ENCODE measurements around the gene TMEM11.

The TMEM11 gene, protein sequence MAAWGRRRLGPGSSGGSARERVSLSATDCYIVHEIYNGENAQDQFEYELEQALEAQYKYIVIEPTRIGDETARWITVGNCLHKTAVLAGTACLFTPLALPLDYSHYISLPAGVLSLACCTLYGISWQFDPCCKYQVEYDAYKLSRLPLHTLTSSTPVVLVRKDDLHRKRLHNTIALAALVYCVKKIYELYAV

DNA sequence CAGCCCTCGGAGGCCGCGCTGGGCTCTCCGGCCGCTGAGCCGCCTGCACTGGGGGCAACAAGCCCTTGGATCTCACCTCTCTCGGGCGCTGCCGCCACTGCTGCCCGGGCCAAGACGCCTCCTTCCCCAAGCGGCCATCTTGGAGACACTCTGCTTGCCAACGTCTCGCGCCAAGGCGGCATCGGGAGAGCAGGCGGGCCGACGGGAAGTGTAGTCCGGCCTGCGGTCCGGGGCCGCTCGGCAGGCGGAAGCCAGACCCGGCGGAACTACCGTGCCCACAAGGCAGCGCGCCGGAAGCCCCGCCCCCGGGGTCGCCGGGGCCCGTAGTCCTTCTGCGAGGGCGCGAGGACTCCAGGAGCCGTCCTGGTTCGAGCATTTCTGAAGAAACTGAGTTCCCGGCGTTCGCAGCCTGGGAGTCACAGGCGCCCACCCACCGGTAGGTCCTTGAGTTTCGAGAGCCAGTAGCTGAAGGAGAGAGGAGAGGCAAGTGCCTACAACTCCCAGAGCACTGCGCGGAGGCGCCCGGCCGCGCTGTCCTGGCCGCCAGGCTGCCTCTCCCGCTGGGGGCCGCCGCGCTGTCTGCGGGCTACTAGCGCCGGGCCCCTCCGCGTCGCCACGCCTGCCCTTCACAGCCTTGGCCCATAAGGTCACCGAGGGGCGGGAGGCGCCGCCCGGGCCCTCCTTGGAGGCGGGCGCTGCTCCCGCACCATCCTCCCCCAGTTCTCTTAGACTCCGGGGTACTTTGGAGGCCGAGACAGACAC, at the start of gene TMEM11:
TMEM11 (minus strand) TSS at position 147 of the 762 bp plus-strand sequence; CDS start at position 138, 9 bp downstream.
- H3K4me2 ChIP-seq (ENCODE audit: low read length), result peak within 1 kb of the TSS; percentile 86
- peak within 1 kb of the TSS; percentile 85 for H2AFZ ChIP-seq
- TF ChIP-seq, protein P1, sequence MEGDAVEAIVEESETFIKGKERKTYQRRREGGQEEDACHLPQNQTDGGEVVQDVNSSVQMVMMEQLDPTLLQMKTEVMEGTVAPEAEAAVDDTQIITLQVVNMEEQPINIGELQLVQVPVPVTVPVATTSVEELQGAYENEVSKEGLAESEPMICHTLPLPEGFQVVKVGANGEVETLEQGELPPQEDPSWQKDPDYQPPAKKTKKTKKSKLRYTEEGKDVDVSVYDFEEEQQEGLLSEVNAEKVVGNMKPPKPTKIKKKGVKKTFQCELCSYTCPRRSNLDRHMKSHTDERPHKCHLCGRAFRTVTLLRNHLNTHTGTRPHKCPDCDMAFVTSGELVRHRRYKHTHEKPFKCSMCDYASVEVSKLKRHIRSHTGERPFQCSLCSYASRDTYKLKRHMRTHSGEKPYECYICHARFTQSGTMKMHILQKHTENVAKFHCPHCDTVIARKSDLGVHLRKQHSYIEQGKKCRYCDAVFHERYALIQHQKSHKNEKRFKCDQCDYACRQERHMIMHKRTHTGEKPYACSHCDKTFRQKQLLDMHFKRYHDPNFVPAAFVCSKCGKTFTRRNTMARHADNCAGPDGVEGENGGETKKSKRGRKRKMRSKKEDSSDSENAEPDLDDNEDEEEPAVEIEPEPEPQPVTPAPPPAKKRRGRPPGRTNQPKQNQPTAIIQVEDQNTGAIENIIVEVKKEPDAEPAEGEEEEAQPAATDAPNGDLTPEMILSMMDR (IDR thresholded peaks at IDR 0.05), result peak; percentile 28
- no peaks in the 10 kb centered on the region for H3K9me3 ChIP-seq (ENCODE audit: control insufficient read depth, low read length)
- peak within 1 kb of the TSS; percentile 94 for H3K9ac ChIP-seq
- H3K79me2 ChIP-seq, result peaks cover 67% of the 10 kb centered on the region
- H3K4me1 ChIP-seq, result peaks cover 28% of the 10 kb centered on the region
- H3K27ac ChIP-seq, result peak within 1 kb of the TSS; percentile 86
- no peaks in the 10 kb centered on the region for H3K27me3 ChIP-seq (ENCODE audit: control insufficient read depth, insufficient read depth, low read length)
- no peaks in the 10 kb centered on the region for H3K36me3 ChIP-seq (ENCODE audit: control insufficient read depth, insufficient read depth, low read length)
- peak within 1 kb of the TSS; percentile 97 for H3K4me3 ChIP-seq (ENCODE audit: low read depth, low read length)

DNA sequence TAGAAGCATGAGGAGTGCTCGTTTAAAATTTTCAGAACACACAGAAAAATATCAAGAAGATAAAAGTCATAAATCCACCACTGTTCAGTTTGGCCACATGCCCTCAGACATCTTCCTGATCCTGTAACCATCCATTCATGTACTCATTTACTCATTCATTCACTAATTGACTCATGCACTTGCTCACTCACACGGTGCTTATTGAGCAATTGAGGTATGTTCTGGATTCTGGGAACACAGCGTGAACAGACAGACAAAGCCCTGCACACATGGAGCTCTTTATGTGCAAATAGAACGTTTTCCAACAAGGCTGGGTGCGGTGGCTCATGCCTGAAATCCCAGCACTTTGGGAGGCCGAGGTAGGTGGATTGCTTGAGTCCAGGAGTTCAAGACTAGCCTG, 49.4 kb upstream of the TMEM11 start:
- Histone ChIP-seq H3K79me2 (no peaks in the 10 kb centered on the region), H3K4me1 (no peaks in the 10 kb centered on the region), H3K27me3 (ENCODE audit: control insufficient read depth, insufficient read depth, low read length) (no peaks in the 10 kb centered on the region), H3K27ac (no peak overlapping the region), H2AFZ (no peak overlapping the region), H3K4me3 (ENCODE audit: low read depth, low read length) (no peak overlapping the region), H3K9me3 (ENCODE audit: control insufficient read depth, low read length) (no peaks in the 10 kb centered on the region), H3K4me2 (ENCODE audit: low read length) (no peak overlapping the region), H3K36me3 (ENCODE audit: control insufficient read depth, insufficient read depth, low read length) (no peaks in the 10 kb centered on the region), H3K9ac (no peak overlapping the region)
- TF ChIP-seq, protein P1 (IDR thresholded peaks at IDR 0.05), result no peak

DNA sequence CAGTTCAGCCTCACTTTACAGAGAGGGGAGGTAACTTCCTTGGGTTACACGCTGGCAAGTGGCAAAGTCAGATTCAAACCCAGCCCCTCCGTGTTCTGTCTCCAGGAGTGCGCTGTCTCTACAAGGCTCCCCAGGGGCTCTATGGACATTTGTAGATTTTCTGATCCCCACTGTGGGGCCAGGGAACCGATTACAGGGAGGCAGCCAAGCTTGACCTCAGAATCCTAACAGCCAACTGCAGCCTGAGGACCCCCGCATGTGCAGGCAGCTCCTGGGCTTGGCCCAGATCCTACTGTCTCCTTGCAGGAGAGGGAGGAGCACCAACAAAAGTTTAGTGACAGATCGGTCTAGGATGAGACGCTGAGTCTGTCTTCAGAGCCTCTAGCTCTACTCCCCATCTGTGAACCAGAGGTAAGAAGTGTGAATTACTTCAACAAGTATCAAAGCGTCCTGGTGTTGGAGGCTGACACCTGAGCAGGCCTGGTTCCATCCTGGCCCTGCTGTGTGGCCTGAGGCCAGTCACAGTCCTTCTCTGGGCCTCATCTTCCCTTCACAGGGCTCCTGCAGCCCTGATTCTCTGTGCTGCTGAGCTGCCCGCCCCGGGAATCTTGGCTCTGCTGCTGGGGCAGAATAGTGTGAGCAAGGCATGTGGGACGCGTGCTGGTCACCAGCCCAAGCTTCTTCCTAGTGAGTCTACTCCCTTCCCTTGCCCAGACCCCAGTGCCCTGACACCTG, 48.5 kb upstream of the TMEM11 start:
- Histone ChIP-seq H3K4me3 (ENCODE audit: low read depth, low read length) (no peak overlapping the region), H3K4me2 (ENCODE audit: low read length) (no peak overlapping the region), H3K4me1 (no peaks in the 10 kb centered on the region), H3K27ac (no peak overlapping the region), H3K79me2 (no peaks in the 10 kb centered on the region), H3K9ac (no peak overlapping the region), H2AFZ (no peak overlapping the region), H3K9me3 (ENCODE audit: control insufficient read depth, low read length) (no peaks in the 10 kb centered on the region), H3K36me3 (ENCODE audit: control insufficient read depth, insufficient read depth, low read length) (no peaks in the 10 kb centered on the region), H3K27me3 (ENCODE audit: control insufficient read depth, insufficient read depth, low read length) (no peaks in the 10 kb centered on the region)
- TF ChIP-seq, protein P1 (IDR thresholded peaks at IDR 0.05), result no peak

DNA sequence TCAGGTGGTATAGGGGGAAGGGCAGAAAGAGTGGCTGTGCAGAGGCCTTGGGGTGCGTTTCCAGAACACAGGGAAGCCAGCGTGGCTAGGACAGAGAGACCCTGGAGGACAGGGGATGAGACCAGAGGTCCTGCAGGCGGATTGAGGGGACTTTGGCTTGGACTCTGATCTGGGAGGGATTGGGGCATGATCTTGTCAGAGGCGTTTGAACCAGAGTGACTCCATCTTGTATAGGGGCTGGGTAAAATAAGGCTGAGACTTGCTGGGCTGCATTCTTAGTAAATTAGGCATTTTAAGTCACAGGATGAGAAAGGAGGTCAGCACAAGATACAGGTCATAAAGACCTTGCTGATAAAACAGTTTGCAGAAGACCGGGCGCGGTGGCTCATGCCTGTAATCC, 44.6 kb upstream of the TMEM11 start:
- H2AFZ ChIP-seq, result no peak overlapping the region
- no peaks in the 10 kb centered on the region for H3K4me1 ChIP-seq
- no peaks in the 10 kb centered on the region for H3K79me2 ChIP-seq
- H3K9ac ChIP-seq, result no peak overlapping the region
- H3K27me3 ChIP-seq (ENCODE audit: control insufficient read depth, insufficient read depth, low read length), result no peaks in the 10 kb centered on the region
- no peak overlapping the region for H3K4me3 ChIP-seq (ENCODE audit: low read depth, low read length)
- no peaks in the 10 kb centered on the region for H3K9me3 ChIP-seq (ENCODE audit: control insufficient read depth, low read length)
- no peak overlapping the region for H3K4me2 ChIP-seq (ENCODE audit: low read length)
- TF ChIP-seq, protein P1 (IDR thresholded peaks at IDR 0.05), result no peak
- H3K36me3 ChIP-seq (ENCODE audit: control insufficient read depth, insufficient read depth, low read length), result no peaks in the 10 kb centered on the region
- no peak overlapping the region for H3K27ac ChIP-seq
